NCI-H146 treated with DMSO at 0.1 percent for 48 hours (cell line): Measurements from ENCODE around the gene TRAPPC2.
A peak's percentile ranks its signal among the peaks of the same experiment; 100 is the strongest.
"Not testable (repeated sequence)": the region's sequence is repeated elsewhere in the genome, so short reads cannot be mapped to it uniquely, and the experiment has no call there.

ENCODE experiments used
- DNase-seq: peaks from one replicate; lab custom pipeline; 2025; ENCODE audit not compliant: unreplicated experiment; lab: John Stamatoyannopoulos, UW

The TRAPPC2 gene

DNA sequence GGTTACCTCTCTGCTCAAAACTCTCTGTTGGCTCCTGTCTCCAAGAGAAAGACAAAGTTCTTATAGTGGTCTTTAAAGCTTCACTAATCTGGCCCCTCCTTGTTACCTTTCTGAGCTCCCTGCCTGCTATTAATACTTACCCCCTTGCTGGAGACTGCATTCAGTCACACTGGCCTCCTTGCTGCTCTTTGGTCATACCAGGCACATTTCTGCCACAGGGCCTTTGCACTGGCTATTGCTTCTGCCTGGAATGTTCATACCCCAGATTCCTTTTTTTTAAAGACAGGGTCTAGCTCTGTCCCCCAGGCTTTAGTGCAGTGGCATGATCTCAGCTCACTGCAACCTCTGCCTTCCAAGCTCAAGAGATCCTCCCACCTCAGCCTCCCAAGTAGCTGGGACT, 61.4 kb downstream of the TRAPPC2 start:
- no peak for DNase-seq

- DNase-seq: no peak
Measured at GRCh38 chrX:13670197-13670596, 64.2 kb downstream of the TRAPPC2 start.

DNA sequence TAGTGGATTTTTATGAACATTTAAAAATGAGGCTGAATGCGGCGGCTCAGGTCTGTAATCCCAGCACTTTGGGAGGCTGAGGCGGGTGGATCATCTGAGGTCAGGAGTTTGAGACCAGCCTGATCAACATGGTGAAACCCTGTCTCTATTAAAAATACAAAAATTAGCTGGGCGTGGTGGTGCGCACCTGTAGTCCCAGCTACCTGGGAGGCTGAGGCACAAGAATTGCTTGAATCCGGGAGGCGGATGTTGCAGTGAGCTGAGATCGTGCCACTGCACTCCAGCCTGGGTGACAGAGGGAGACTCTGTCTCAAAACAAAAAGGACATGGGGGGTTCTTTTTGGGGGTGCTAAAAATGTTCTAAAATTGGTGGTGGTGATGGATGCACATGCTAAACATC, 64.7 kb downstream of the TRAPPC2 start:
- not testable (repeated sequence) for DNase-seq

- no peak for DNase-seq
Measured at GRCh38 chrX:13669246-13669737, 65.1 kb downstream of the TRAPPC2 start.

DNA sequence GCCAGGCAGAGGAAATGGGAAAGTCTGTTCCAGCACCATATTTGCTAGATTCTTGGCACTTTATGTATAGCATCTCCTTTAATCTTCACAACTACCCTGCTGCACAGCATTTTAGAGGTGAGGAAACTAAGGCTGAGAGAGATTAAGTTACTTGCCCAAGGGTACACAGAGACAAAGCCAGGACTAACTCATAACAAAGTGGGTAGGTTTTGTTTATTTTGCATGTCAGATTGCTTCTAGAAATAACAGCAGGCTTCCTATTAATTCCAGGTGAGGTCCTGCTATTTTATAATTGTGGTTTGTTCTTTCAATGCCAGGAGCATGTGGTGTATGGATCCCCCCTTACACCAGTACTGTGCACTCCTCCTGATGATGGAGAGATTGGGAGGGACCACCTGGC, 66.5 kb downstream of the TRAPPC2 start:
- peak; percentile 6 for DNase-seq

- no peak for DNase-seq
Measured at GRCh38 chrX:13666836-13667235, 67.6 kb downstream of the TRAPPC2 start.

DNA sequence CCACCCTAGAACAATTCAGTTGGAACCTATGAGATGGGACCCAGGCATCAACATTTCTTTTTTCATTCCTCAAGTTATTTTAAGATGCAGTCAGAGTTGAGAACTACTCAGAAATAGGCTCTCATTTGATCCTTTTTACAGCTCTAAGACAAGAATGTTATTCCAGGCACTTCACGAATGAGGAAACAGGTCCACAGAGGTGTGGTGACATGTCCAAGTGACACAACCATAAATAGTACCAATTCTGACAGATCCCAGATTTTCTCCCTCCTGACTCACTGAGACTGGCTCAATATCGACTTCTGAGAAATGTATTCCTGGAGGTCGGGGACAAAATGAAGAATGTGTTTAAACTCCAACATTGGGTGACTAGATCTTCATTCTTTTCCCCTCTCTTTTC, 70.4 kb downstream of the TRAPPC2 start:
- DNase-seq: no peak

DNA sequence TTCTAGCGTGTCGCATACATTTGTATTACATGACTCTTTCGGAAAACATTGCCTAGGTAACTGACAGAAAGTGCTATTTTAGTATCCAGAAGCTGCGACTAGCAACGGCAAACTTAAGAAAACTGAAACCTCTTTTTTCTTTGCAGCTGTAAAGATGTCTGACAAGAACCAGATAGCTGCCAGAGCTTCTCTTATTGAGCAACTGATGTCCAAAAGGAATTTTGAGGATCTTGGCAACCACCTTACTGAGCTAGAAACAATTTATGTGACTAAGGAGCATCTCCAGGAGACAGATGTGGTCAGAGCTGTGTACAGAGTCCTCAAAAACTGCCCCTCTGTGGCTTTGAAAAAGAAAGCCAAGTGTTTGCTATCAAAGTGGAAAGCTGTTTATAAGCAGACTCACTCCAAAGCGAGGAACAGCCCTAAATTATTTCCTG, 72.0 kb downstream of the TRAPPC2 start:
- DNase-seq: no peak
